ENCODE results near the gene CIRBP. TPM values are rescaled to one million over a fixed set of nuclear protein-coding genes. Genes with fewer than 3 reads are reported as not detected.
A peak's percentile ranks its signal among the peaks of the same experiment; 100 is the strongest.

Gene CIRBP
- total and polyA plus RNA-seq, 2 of the 13 experiments (the other 11 are each of a cell fraction or from before 2014, with no cell fraction given): 133 to 140 TPM

GRCh38 chr19:1279782-1280341 is 10.7 kb downstream of the CIRBP start (continued):
- TF ChIP-seq, protein P1, sequence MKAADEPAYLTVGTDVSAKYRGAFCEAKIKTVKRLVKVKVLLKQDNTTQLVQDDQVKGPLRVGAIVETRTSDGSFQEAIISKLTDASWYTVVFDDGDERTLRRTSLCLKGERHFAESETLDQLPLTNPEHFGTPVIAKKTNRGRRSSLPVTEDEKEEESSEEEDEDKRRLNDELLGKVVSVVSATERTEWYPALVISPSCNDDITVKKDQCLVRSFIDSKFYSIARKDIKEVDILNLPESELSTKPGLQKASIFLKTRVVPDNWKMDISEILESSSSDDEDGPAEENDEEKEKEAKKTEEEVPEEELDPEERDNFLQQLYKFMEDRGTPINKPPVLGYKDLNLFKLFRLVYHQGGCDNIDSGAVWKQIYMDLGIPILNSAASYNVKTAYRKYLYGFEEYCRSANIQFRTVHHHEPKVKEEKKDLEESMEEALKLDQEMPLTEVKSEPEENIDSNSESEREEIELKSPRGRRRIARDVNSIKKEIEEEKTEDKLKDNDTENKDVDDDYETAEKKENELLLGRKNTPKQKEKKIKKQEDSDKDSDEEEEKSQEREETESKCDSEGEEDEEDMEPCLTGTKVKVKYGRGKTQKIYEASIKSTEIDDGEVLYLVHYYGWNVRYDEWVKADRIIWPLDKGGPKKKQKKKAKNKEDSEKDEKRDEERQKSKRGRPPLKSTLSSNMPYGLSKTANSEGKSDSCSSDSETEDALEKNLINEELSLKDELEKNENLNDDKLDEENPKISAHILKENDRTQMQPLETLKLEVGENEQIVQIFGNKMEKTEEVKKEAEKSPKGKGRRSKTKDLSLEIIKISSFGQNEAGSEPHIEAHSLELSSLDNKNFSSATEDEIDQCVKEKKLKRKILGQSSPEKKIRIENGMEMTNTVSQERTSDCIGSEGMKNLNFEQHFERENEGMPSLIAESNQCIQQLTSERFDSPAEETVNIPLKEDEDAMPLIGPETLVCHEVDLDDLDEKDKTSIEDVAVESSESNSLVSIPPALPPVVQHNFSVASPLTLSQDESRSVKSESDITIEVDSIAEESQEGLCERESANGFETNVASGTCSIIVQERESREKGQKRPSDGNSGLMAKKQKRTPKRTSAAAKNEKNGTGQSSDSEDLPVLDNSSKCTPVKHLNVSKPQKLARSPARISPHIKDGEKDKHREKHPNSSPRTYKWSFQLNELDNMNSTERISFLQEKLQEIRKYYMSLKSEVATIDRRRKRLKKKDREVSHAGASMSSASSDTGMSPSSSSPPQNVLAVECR (CRISPR knock-in tag; IDR thresholded peaks at IDR 0.05; ENCODE audit: borderline replicate concordance): peak; percentile 61; the same call in 1 of the 2 replicates
- TF ChIP-seq RNF2 (conservative IDR thresholded peaks at IDR 0.05; ENCODE audit: low read depth) (no peak), CHD4 (IDR thresholded peaks at IDR 0.05; ENCODE audit: borderline replicate concordance, low read length) (no peak), ZNF761 (CRISPR knock-in tag; conservative IDR thresholded peaks at IDR 0.05) (no peak), SNAPC4 (CRISPR knock-in tag; IDR thresholded peaks at IDR 0.05) (no peak), TFAP4 (IDR thresholded peaks at IDR 0.05; ENCODE audit: borderline replicate concordance, low read depth) (no peak), FOXP1 (IDR thresholded peaks at IDR 0.05) (no peak), FOXP1 (CRISPR knock-in tag; IDR thresholded peaks at IDR 0.05) (no peak), MAFG (CRISPR knock-in tag; IDR thresholded peaks at IDR 0.05) (no peak), ZNF660 (CRISPR knock-in tag; IDR thresholded peaks at IDR 0.05; ENCODE audit: borderline replicate concordance, low read depth) (no peak), ARNTL (CRISPR knock-in tag; IDR thresholded peaks at IDR 0.05) (no peak), MBD4 (IDR thresholded peaks at IDR 0.05; ENCODE audit: borderline replicate concordance, low read length) (no peak), ZNF850 (CRISPR knock-in tag; conservative IDR thresholded peaks at IDR 0.05) (no peak), SOX6 (IDR thresholded peaks at IDR 0.05) (no peak), SOX6 (CRISPR knock-in tag; IDR thresholded peaks at IDR 0.05) (no peak), KDM5B (CRISPR knock-in tag; IDR thresholded peaks at IDR 0.05; ENCODE audit: borderline replicate concordance) (peak; percentile 57; the same call in 1 of the 2 replicates), NKX3-1 (CRISPR knock-in tag; IDR thresholded peaks at IDR 0.05) (no peak), U2AF2 (IDR thresholded peaks at IDR 0.05; ENCODE audit: low read depth, low read length) (no peak), JARID2 (CRISPR knock-in tag; IDR thresholded peaks at IDR 0.05; ENCODE audit: insufficient replicate concordance) (peak; percentile 73)
- TF ChIP-seq, protein P2, sequence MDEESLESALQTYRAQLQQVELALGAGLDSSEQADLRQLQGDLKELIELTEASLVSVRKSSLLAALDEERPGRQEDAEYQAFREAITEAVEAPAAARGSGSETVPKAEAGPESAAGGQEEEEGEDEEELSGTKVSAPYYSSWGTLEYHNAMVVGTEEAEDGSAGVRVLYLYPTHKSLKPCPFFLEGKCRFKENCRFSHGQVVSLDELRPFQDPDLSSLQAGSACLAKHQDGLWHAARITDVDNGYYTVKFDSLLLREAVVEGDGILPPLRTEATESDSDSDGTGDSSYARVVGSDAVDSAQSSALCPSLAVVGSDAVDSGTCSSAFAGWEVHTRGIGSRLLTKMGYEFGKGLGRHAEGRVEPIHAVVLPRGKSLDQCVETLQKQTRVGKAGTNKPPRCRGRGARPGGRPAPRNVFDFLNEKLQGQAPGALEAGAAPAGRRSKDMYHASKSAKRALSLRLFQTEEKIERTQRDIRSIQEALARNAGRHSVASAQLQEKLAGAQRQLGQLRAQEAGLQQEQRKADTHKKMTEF (CRISPR knock-in tag; IDR thresholded peaks at IDR 0.05): peak; percentile 71; the same call in 1 of the 2 replicates

Measured in HepG2 (cell line).